Measurements from ENCODE around the gene SS18L1. TPM values are rescaled to one million over a fixed set of nuclear protein-coding genes. Genes with fewer than 3 reads are reported as not detected.

Gene SS18L1
- total and polyA plus RNA-seq, 3 donors from 2014 or later: 16.2 to 69.5 (median 54.6) TPM

GRCh38 chr20:62228982-62229545 lies 85.5 kb downstream of the SS18L1 start:
- Histone ChIP-seq H3K4me3 (no peak overlapping the region), H3K9me3 (no peaks in the 10 kb centered on the region), H3K36me3 (ENCODE audit: low read depth, missing control alignments) (no peaks in the 10 kb centered on the region), H3K27ac (no peak overlapping the region), H3K4me1 (no peaks in the 10 kb centered on the region), H3K27me3 (no peaks in the 10 kb centered on the region)
- no peak for TF ChIP-seq CTCF (IDR thresholded peaks at IDR 0.05)
- TF ChIP-seq POLR2A (IDR thresholded peaks at IDR 0.05): no peak
- WGBS, 2 donors: 66 to 74% methylated on average over 7 of the region's 7 CpGs
- intact Hi-C loops (cut with DNase I; ENCODE audit: low total_unique reads): no loop called here
- no peak for DNase-seq

GRCh38 chr20:62229667-62230066 lies 86.1 kb downstream of the SS18L1 start:
- peaks cover 4% of the 10 kb centered on the region for H3K4me1 ChIP-seq
- 46 to 53% methylated on average over 4 of the region's 4 CpGs for WGBS, 2 donors
- H3K4me3 ChIP-seq: no peak overlapping the region
- DNase-seq: no peak
- H3K27me3 ChIP-seq: no peaks in the 10 kb centered on the region
- intact Hi-C loops (cut with DNase I; ENCODE audit: low total_unique reads): no loop called here
- TF ChIP-seq POLR2A (IDR thresholded peaks at IDR 0.05) (no peak), CTCF (IDR thresholded peaks at IDR 0.05) (no peak)
- no peaks in the 10 kb centered on the region for H3K9me3 ChIP-seq
- H3K36me3 ChIP-seq (ENCODE audit: low read depth, missing control alignments): no peaks in the 10 kb centered on the region
- H3K27ac ChIP-seq: no peak overlapping the region

GRCh38 chr20:62230276-62230675 lies 86.7 kb downstream of the SS18L1 start:
- H3K36me3 ChIP-seq (ENCODE audit: low read depth, missing control alignments): no peaks in the 10 kb centered on the region
- WGBS, 2 donors: 82% methylated on average over 2 of the region's 2 CpGs

GRCh38 chr20:62230696-62231095 lies 87.1 kb downstream of the SS18L1 start:
- Histone ChIP-seq H3K36me3 (ENCODE audit: low read depth, missing control alignments) (no peaks in the 10 kb centered on the region), H3K27me3 (no peaks in the 10 kb centered on the region), H3K9me3 (no peaks in the 10 kb centered on the region), H3K27ac (no peak overlapping the region), H3K4me1 (peaks cover 13% of the 10 kb centered on the region), H3K4me3 (no peak overlapping the region)
- intact Hi-C loops (cut with DNase I; ENCODE audit: low total_unique reads): no loop called here
- DNase-seq: no peak
- WGBS, 2 donors: 80 to 87% methylated on average over 7 to 10 of the region's 10 CpGs
- TF ChIP-seq POLR2A (IDR thresholded peaks at IDR 0.05) (no peak), CTCF (IDR thresholded peaks at IDR 0.05) (no peak)

More at GRCh38 chr20:62230276-62230675, 86.7 kb downstream of the SS18L1 start:
- intact Hi-C loops (cut with DNase I; ENCODE audit: low total_unique reads): no loop called here
- DNase-seq: no peak
- Histone ChIP-seq H3K27ac (no peak overlapping the region), H3K4me3 (no peak overlapping the region), H3K4me1 (peaks cover 10% of the 10 kb centered on the region), H3K9me3 (no peaks in the 10 kb centered on the region), H3K27me3 (no peaks in the 10 kb centered on the region)
- TF ChIP-seq CTCF (IDR thresholded peaks at IDR 0.05) (no peak), POLR2A (IDR thresholded peaks at IDR 0.05) (no peak)

- 80 to 93% methylated on average over 2 to 6 of the region's 6 CpGs for WGBS, 2 donors
- Histone ChIP-seq H3K27me3 (no peaks in the 10 kb centered on the region), H3K27ac (no peak overlapping the region), H3K4me3 (no peak overlapping the region), H3K4me1 (peaks cover 13% of the 10 kb centered on the region), H3K36me3 (ENCODE audit: low read depth, missing control alignments) (no peaks in the 10 kb centered on the region), H3K9me3 (no peaks in the 10 kb centered on the region)
- TF ChIP-seq CTCF (IDR thresholded peaks at IDR 0.05) (no peak), POLR2A (IDR thresholded peaks at IDR 0.05) (no peak)
- intact Hi-C loops (cut with DNase I; ENCODE audit: low total_unique reads): no loop called here
- no peak for DNase-seq
These were observed 87.7 kb downstream of the SS18L1 start for GRCh38 chr20:62231292-62231691.

All from testis (tissue), 3 donors.